Measurements from ENCODE around the gene C10orf143.

DNA sequence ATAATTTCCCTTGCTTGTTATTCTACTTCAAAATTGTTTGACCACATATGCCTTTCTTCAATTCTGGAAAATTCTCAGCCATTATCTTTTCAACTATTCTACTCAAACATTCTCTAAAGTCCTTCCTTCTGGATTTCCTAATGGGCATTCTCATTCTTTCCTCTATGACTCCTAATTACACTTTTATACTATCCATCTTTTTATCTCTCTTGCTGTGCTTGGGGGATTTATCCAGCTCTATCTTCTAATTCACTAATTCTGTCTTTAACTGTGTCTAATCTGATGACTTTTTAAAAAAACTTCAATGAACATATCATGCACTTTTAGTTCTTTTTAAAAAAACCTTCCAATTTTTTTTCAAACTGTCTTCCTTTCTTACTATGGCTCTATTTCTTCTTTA is 38.4 kb downstream of the C10orf143 start:
- TF ChIP-seq, protein P1, sequence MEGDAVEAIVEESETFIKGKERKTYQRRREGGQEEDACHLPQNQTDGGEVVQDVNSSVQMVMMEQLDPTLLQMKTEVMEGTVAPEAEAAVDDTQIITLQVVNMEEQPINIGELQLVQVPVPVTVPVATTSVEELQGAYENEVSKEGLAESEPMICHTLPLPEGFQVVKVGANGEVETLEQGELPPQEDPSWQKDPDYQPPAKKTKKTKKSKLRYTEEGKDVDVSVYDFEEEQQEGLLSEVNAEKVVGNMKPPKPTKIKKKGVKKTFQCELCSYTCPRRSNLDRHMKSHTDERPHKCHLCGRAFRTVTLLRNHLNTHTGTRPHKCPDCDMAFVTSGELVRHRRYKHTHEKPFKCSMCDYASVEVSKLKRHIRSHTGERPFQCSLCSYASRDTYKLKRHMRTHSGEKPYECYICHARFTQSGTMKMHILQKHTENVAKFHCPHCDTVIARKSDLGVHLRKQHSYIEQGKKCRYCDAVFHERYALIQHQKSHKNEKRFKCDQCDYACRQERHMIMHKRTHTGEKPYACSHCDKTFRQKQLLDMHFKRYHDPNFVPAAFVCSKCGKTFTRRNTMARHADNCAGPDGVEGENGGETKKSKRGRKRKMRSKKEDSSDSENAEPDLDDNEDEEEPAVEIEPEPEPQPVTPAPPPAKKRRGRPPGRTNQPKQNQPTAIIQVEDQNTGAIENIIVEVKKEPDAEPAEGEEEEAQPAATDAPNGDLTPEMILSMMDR (conservative IDR thresholded peaks at IDR 0.05; ENCODE audit: low read depth in 2 of 2) = no peak
- TF ChIP-seq EZH2 (IDR thresholded peaks at IDR 0.05; ENCODE audit: low read depth, unreplicated experiment) = no peak
- no peak for TF ChIP-seq POLR2AphosphoS5 (IDR thresholded peaks at IDR 0.05; ENCODE audit: low read depth)
- no peak for TF ChIP-seq EZH2phosphoT487 (IDR thresholded peaks at IDR 0.05; ENCODE audit: unreplicated experiment)
- no peak for TF ChIP-seq CREB1 (CRISPR knock-in tag; IDR thresholded peaks at IDR 0.05; ENCODE audit: low read depth)
- no peak for TF ChIP-seq NANOG (IDR thresholded peaks at IDR 0.05; ENCODE audit: borderline replicate concordance)
- TF ChIP-seq, protein P2, sequence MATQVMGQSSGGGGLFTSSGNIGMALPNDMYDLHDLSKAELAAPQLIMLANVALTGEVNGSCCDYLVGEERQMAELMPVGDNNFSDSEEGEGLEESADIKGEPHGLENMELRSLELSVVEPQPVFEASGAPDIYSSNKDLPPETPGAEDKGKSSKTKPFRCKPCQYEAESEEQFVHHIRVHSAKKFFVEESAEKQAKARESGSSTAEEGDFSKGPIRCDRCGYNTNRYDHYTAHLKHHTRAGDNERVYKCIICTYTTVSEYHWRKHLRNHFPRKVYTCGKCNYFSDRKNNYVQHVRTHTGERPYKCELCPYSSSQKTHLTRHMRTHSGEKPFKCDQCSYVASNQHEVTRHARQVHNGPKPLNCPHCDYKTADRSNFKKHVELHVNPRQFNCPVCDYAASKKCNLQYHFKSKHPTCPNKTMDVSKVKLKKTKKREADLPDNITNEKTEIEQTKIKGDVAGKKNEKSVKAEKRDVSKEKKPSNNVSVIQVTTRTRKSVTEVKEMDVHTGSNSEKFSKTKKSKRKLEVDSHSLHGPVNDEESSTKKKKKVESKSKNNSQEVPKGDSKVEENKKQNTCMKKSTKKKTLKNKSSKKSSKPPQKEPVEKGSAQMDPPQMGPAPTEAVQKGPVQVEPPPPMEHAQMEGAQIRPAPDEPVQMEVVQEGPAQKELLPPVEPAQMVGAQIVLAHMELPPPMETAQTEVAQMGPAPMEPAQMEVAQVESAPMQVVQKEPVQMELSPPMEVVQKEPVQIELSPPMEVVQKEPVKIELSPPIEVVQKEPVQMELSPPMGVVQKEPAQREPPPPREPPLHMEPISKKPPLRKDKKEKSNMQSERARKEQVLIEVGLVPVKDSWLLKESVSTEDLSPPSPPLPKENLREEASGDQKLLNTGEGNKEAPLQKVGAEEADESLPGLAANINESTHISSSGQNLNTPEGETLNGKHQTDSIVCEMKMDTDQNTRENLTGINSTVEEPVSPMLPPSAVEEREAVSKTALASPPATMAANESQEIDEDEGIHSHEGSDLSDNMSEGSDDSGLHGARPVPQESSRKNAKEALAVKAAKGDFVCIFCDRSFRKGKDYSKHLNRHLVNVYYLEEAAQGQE (IDR thresholded peaks at IDR 0.05; ENCODE audit: unreplicated experiment) = no peak
- TF ChIP-seq ZNF331 (CRISPR knock-in tag; IDR thresholded peaks at IDR 0.05; ENCODE audit: low read depth) = no peak

All from GM23338 (cell line).